ENCODE measurements around the gene BPIFB2.

Gene BPIFB2

GRCh38 chr20:33022694-33023438 is 15.4 kb downstream of the BPIFB2 start:
- DNase-seq (ENCODE audit: low read depth) = no peak

- DNase-seq (ENCODE audit: low read depth) = no peak
Measured at GRCh38 chr20:33023439-33024242, 16.1 kb downstream of the BPIFB2 start.

GRCh38 chr20:33024243-33024560 is 16.7 kb downstream of the BPIFB2 start:
- no peak for DNase-seq (ENCODE audit: low read depth)

GRCh38 chr20:33024609-33025317 is 17.3 kb downstream of the BPIFB2 start:
- no peak for DNase-seq (ENCODE audit: low read depth)

GRCh38 chr20:33025318-33025876 is 17.9 kb downstream of the BPIFB2 start:
- no peak for DNase-seq (ENCODE audit: low read depth)

- DNase-seq (ENCODE audit: low read depth) = no peak
Measured at GRCh38 chr20:33026072-33026778, 18.7 kb downstream of the BPIFB2 start.

- no peak for DNase-seq (ENCODE audit: low read depth)
Measured at GRCh38 chr20:33026779-33027759, 19.6 kb downstream of the BPIFB2 start.

GRCh38 chr20:33027769-33028751 is 20.6 kb downstream of the BPIFB2 start:
- no peak for DNase-seq (ENCODE audit: low read depth)

GRCh38 chr20:33028875-33029274 is 21.4 kb downstream of the BPIFB2 start:
- DNase-seq (ENCODE audit: low read depth) = no peak

GRCh38 chr20:33030076-33030475 is 22.6 kb downstream of the BPIFB2 start:
- DNase-seq (ENCODE audit: low read depth) = no peak

GRCh38 chr20:33030569-33030968 is 23.1 kb downstream of the BPIFB2 start:
- DNase-seq (ENCODE audit: low read depth) = no peak

- DNase-seq (ENCODE audit: low read depth) = no peak
Measured at GRCh38 chr20:33031531-33031930, 24.0 kb downstream of the BPIFB2 start, which contains the start of gene BPIFB6. TSS of gene BPIFB6 (plus strand) at chr20:33031648. CDS start at chr20:33031648, 0 bp downstream.

GRCh38 chr20:33032555-33032954 is 25.1 kb downstream of the BPIFB2 start:
- DNase-seq (ENCODE audit: low read depth) = no peak

GRCh38 chr20:33033381-33033780 is 25.9 kb downstream of the BPIFB2 start:
- no peak for DNase-seq (ENCODE audit: low read depth)

- DNase-seq (ENCODE audit: low read depth) = no peak
Measured at GRCh38 chr20:33034115-33034514, 26.6 kb downstream of the BPIFB2 start.

- no peak for DNase-seq (ENCODE audit: low read depth)
Measured at GRCh38 chr20:33034901-33035492, 27.5 kb downstream of the BPIFB2 start.

GRCh38 chr20:33037456-33037855 is 30.0 kb downstream of the BPIFB2 start:
- DNase-seq (ENCODE audit: low read depth) = no peak

- DNase-seq (ENCODE audit: low read depth) = no peak
Measured at GRCh38 chr20:33038243-33038642, 30.7 kb downstream of the BPIFB2 start.

GRCh38 chr20:33042430-33042829 is 34.9 kb downstream of the BPIFB2 start:
- no peak for DNase-seq (ENCODE audit: low read depth)
